ENCODE data around the gene HPCAL4. TPM values are rescaled to one million over a fixed set of nuclear protein-coding genes. Genes with fewer than 3 reads are reported as not detected.

The HPCAL4 gene
- total and polyA plus RNA-seq, 2 donors (not counting 1 experiment from before 2014, with no cell fraction given), result not detected

DNA sequence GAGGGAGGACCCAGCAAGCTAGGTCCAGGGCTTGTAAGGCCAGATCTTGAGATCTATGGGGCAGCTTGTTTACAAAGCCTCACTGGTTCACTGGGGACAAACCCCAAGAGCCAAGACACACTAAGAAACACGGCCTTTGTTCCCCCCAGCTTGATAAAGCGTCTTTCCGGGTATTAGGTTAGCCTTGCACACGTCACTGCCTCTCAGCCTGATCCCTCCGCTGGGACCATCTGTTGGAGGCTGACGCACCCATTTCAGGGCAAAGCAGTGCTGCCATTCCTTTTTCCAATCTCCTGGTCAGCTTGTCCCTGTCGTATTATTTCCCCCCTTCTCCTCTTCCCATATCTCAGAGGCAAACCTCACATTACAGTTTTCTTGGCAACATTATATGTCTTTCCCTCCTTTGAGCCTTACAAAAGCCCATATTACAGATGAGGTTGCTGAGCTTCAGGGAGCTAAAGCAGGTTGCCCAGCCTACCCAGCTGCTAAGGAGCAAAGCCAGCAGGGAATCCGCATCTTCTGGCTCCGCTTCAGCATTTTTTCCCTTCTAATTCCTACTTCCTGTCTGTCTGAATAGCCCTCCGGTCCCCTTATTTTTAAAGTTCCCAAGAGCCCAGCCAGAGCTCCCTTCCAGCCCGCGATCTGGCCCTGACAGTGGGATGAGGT, 55.9 kb downstream of the HPCAL4 start:
- Histone ChIP-seq H2AFZ (ENCODE audit: low read length) (no peak overlapping the region), H4K20me1 (ENCODE audit: control insufficient read depth, extremely low read depth, insufficient read depth, low read length) (no peaks in the 10 kb centered on the region), H3K36me3 (ENCODE audit: control insufficient read depth, insufficient read depth, low read length) (no peaks in the 10 kb centered on the region), H3K4me2 (ENCODE audit: extremely low read depth, insufficient read depth, low read length) (no peak overlapping the region), H3K9me3 (ENCODE audit: control insufficient read depth, insufficient read depth, low read depth, low read length) (no peaks in the 10 kb centered on the region), H3K4me1 (ENCODE audit: control insufficient read depth, extremely low read depth, insufficient read depth, low read length) (peaks cover 4% of the 10 kb centered on the region), H3K9ac (ENCODE audit: insufficient read depth, low read length) (no peak overlapping the region), H3K27me3 (ENCODE audit: control insufficient read depth, insufficient read depth, low read length) (peaks cover 48% of the 10 kb centered on the region), H3K79me2 (ENCODE audit: control insufficient read depth, insufficient read depth, low read length) (no peaks in the 10 kb centered on the region), H3K4me3 (replicated peaks in 1 of 4; ENCODE audit: control extremely low read depth in 1 of 4, insufficient read depth in 1 of 4, low read depth in 3 of 4, low read length in 4 of 4) (no peak overlapping the region), H3K27ac (ENCODE audit: insufficient read depth, low read length) (no peak overlapping the region)
- TF ChIP-seq, protein P1, sequence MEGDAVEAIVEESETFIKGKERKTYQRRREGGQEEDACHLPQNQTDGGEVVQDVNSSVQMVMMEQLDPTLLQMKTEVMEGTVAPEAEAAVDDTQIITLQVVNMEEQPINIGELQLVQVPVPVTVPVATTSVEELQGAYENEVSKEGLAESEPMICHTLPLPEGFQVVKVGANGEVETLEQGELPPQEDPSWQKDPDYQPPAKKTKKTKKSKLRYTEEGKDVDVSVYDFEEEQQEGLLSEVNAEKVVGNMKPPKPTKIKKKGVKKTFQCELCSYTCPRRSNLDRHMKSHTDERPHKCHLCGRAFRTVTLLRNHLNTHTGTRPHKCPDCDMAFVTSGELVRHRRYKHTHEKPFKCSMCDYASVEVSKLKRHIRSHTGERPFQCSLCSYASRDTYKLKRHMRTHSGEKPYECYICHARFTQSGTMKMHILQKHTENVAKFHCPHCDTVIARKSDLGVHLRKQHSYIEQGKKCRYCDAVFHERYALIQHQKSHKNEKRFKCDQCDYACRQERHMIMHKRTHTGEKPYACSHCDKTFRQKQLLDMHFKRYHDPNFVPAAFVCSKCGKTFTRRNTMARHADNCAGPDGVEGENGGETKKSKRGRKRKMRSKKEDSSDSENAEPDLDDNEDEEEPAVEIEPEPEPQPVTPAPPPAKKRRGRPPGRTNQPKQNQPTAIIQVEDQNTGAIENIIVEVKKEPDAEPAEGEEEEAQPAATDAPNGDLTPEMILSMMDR (conservative IDR thresholded peaks at IDR 0.05 in 1 of 2, IDR thresholded peaks at IDR 0.05 in 1 of 2; ENCODE audit: low read depth in 1 of 2, low read length in 2 of 2), result no peak
- no peak for TF ChIP-seq EZH2 (IDR thresholded peaks at IDR 0.05; ENCODE audit: low read length, missing control alignments)
- no peak for DNase-seq (ENCODE audit: low read depth in 2 of 2)

DNA sequence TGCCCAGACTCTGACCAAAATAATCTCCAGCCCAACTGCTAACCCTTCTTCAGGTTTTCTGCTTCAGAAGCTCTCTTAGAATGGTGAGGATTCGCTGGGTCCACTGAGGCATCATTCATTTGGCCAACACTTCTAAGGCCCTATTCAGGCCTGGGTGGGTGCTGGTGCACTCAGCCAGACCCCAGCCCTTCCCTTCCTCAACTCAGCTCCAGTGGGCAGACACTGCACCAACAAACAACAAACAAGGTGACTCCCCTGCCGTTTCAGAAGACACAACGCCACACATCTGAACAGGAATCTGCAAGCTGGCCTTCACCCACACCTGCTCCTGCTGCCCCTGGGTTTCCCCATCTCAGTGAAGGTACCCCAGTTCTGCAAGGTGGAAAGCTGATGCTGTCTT, 57.8 kb downstream of the HPCAL4 start:
- Histone ChIP-seq H4K20me1 (ENCODE audit: control insufficient read depth, extremely low read depth, insufficient read depth, low read length) (no peaks in the 10 kb centered on the region), H3K27me3 (ENCODE audit: control insufficient read depth, insufficient read depth, low read length) (peaks cover 45% of the 10 kb centered on the region), H3K9me3 (ENCODE audit: control insufficient read depth, insufficient read depth, low read depth, low read length) (no peaks in the 10 kb centered on the region), H3K4me3 (replicated peaks in 1 of 4; ENCODE audit: control extremely low read depth in 1 of 4, insufficient read depth in 1 of 4, low read depth in 3 of 4, low read length in 4 of 4) (no peak overlapping the region), H3K79me2 (ENCODE audit: control insufficient read depth, insufficient read depth, low read length) (no peaks in the 10 kb centered on the region), H3K9ac (ENCODE audit: insufficient read depth, low read length) (no peak overlapping the region), H3K27ac (ENCODE audit: insufficient read depth, low read length) (no peak overlapping the region), H2AFZ (ENCODE audit: low read length) (no peak overlapping the region), H3K36me3 (ENCODE audit: control insufficient read depth, insufficient read depth, low read length) (no peaks in the 10 kb centered on the region), H3K4me2 (ENCODE audit: extremely low read depth, insufficient read depth, low read length) (no peak overlapping the region), H3K4me1 (ENCODE audit: control insufficient read depth, extremely low read depth, insufficient read depth, low read length) (peaks cover 4% of the 10 kb centered on the region)
- TF ChIP-seq EZH2 (IDR thresholded peaks at IDR 0.05; ENCODE audit: low read length, missing control alignments), result peak; percentile 55
- TF ChIP-seq, protein P1 (conservative IDR thresholded peaks at IDR 0.05 in 1 of 2, IDR thresholded peaks at IDR 0.05 in 1 of 2; ENCODE audit: low read depth in 1 of 2, low read length in 2 of 2), result no peak
- DNase-seq (ENCODE audit: low read depth in 2 of 2), result no peak

DNA sequence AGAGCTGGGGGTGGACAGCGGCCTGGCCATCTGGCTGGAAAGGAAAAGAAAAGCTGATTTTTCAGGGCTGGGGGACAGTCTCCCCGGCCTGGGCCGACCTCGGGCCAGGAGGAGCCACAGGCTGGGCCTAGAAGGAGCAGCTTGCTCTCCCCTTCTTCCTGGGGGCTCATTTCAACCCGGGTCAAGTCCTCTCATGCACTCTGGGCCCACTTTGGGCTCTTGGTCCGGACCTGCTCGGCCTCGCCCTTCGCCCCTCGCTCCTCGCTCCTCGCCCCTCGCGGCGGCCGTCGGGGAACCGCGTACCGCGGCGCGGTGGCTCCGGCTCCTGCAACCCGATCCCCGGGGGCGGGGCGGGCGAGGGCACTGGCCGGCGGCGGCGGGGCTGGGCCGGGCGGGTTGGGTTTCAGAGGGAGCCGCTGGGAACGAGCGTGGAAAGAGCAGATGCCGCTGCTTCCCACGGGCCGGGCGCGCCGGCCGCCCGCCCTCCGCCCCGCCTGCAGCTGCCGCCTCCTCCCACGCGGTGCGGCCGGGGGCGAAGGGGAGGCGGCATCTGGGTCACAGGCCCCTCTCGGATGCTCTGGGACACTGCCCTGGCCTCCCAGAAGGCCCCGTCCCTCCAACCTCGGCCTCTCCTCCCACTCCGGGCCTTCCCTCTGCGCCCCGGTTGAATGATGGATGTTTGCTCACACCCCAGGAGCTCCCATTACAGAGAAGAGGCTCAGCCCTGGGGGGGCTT, 58.4 kb downstream of the HPCAL4 start:
- H3K4me2 ChIP-seq (ENCODE audit: extremely low read depth, insufficient read depth, low read length), result no peak overlapping the region
- H3K4me3 ChIP-seq (replicated peaks in 1 of 4; ENCODE audit: control extremely low read depth in 1 of 4, insufficient read depth in 1 of 4, low read depth in 3 of 4, low read length in 4 of 4), result no peak overlapping the region
- no peaks in the 10 kb centered on the region for H3K9me3 ChIP-seq (ENCODE audit: control insufficient read depth, insufficient read depth, low read depth, low read length)
- H3K79me2 ChIP-seq (ENCODE audit: control insufficient read depth, insufficient read depth, low read length), result no peaks in the 10 kb centered on the region
- H3K9ac ChIP-seq (ENCODE audit: insufficient read depth, low read length), result no peak overlapping the region
- no peaks in the 10 kb centered on the region for H4K20me1 ChIP-seq (ENCODE audit: control insufficient read depth, extremely low read depth, insufficient read depth, low read length)
- peaks cover 4% of the 10 kb centered on the region for H3K4me1 ChIP-seq (ENCODE audit: control insufficient read depth, extremely low read depth, insufficient read depth, low read length)
- DNase-seq (ENCODE audit: low read depth in 2 of 2), result peak; percentile 57 to 63
- no peaks in the 10 kb centered on the region for H3K36me3 ChIP-seq (ENCODE audit: control insufficient read depth, insufficient read depth, low read length)
- peaks cover 42% of the 10 kb centered on the region for H3K27me3 ChIP-seq (ENCODE audit: control insufficient read depth, insufficient read depth, low read length)
- no peak overlapping the region for H3K27ac ChIP-seq (ENCODE audit: insufficient read depth, low read length)
- TF ChIP-seq, protein P1 (conservative IDR thresholded peaks at IDR 0.05 in 1 of 2, IDR thresholded peaks at IDR 0.05 in 1 of 2; ENCODE audit: low read depth in 1 of 2, low read length in 2 of 2), result no peak
- no peak for TF ChIP-seq EZH2 (IDR thresholded peaks at IDR 0.05; ENCODE audit: low read length, missing control alignments)
- H2AFZ ChIP-seq (ENCODE audit: low read length), result no peak overlapping the region
